GM12865 (cell line): Measurements from ENCODE around the gene TMEM63B.

ENCODE experiments used
- DNase-seq: peaks from one replicate; pipeline ENCODE4 v3.0.0; 2010; ENCODE audit warnings: low read depth
- H3K4me3 ChIP-seq: 2 replicates; pipeline ENCODE4 v1.5.1; 2011; ENCODE audit warnings: mild to moderate bottlenecking, low read depth, low read length, control low read depth
- TF ChIP-seq, protein P1 (sequence below): IDR thresholded peaks from 2 replicates; pipeline ENCODE4 v1.5.1; 2011; ENCODE audit warnings: low read length, control low read depth, low read depth, inconsistent platforms; ENCODE audit not compliant: insufficient read depth; ENCODE audit errors: missing control alignments

The TMEM63B gene

DNA sequence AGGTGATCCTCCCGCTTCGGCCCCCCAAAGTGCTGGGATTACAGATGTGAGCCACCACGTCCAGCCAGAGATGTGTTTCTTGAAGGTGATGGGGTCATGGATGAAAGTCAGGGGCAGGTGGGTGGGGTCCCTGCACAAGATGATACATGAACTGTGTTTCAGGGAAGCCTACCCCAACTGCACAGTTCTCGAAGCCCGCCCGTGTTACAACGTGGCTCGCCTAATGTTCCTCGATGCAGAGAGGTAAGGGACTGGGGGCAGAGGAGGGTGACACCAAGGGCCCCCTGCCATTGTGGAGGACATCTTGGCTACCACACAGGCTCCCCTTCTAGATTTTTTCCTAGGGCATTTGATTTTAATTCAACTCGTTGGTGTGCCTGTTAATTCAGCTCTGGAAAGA, 19.3 kb downstream of the TMEM63B start:
- no peak for DNase-seq
- TF ChIP-seq, protein P1, sequence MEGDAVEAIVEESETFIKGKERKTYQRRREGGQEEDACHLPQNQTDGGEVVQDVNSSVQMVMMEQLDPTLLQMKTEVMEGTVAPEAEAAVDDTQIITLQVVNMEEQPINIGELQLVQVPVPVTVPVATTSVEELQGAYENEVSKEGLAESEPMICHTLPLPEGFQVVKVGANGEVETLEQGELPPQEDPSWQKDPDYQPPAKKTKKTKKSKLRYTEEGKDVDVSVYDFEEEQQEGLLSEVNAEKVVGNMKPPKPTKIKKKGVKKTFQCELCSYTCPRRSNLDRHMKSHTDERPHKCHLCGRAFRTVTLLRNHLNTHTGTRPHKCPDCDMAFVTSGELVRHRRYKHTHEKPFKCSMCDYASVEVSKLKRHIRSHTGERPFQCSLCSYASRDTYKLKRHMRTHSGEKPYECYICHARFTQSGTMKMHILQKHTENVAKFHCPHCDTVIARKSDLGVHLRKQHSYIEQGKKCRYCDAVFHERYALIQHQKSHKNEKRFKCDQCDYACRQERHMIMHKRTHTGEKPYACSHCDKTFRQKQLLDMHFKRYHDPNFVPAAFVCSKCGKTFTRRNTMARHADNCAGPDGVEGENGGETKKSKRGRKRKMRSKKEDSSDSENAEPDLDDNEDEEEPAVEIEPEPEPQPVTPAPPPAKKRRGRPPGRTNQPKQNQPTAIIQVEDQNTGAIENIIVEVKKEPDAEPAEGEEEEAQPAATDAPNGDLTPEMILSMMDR: no peak
- no peak overlapping the region for H3K4me3 ChIP-seq

DNA sequence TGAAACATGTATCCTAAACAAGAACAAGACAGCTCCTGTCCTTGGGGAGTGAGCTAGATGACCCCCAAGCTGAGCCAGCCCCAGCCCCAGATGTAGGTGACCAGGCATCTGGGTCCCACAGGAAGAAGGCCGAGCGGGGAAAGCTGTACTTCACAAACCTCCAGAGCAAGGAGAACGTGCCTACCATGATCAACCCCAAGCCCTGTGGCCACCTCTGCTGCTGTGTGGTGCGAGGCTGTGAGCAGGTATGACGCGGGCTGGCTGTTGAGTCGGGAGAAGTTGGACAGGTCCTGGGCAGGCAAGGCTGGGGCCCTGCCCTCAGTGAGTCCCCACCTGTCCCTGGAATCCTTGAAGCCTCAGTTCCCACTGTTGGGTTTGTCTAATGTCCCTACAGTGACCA, 19.9 kb downstream of the TMEM63B start:
- H3K4me3 ChIP-seq: no peak overlapping the region
- no peak for DNase-seq
- TF ChIP-seq, protein P1: no peak

DNA sequence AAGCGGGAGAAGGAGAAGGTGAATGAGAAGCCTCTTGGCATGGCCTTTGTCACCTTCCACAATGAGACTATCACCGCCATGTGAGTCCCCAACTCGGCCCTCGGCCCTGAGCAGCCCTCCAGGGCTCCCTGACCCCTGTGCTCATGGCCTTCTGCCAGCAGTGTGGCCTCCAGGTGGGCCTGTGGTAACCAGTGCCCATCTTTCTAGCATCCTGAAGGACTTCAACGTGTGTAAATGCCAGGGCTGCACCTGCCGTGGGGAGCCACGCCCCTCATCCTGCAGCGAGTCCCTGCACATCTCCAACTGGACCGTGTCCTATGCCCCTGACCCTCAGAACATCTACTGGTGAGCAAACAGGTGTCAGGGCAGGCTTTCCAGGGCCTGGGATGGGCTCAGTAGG, 21.0 kb downstream of the TMEM63B start:
- TF ChIP-seq, protein P1: no peak
- H3K4me3 ChIP-seq: no peak overlapping the region
- DNase-seq: no peak

DNA sequence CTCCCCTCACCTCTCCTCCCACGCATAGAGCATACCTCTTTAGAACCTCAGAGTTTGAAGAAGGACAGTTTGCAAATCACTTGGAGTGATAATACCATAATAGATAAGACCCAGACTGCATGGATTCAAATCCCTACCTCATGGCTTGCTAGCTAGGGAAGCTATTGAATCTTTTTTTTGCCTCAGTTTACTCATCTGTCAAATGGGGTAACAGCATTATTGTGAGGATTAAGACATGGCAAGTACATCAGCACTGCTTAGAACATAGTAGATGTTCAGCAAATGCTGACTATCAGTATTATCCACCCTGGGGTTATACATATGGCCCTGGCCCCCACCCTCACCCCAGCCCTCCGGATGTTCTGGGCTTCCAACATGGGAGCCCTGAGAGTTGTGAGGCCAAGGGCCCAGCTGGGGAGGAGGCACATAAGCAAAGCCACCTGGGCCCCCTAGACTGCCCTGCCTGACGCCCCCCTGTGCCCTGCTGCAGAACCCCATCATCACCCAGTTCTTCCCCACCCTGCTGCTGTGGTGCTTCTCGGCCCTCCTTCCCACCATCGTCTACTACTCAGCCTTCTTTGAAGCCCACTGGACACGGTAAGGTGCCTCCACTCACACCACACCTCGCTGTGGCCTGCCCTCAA, 22.1 kb downstream of the TMEM63B start:
- no peak overlapping the region for H3K4me3 ChIP-seq
- no peak for DNase-seq
- TF ChIP-seq, protein P1: no peak

DNA sequence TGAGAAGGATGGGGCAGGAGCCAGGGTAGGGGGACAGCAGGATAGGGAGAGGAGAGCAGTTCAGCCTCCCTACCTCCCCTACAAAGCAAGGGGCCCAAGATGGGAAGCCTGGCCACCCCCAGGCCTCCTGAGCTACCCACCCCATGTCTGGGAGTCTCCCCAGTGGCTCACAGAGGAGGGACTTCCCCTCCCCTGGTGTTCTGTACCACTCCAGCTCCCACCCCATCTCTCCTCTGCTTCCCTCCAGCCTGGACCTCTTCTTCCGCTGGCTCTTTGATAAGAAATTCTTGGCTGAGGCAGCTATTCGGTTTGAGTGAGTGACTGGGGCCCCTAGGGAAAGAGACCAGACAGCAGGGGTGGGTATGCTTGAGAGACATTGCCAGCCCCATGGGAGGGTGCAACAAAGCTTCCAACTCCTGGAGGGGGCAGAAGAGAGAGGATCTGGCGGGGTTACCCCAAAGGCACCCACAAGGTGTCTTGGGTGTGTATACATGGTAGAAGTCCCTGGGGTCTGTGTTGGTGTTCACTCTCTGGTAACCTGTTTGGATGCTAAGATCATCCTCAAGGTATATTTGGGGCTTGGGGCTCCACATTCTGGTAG, 23.1 kb downstream of the TMEM63B start:
- TF ChIP-seq, protein P1: no peak
- no peak for DNase-seq
- H3K4me3 ChIP-seq: no peak overlapping the region

DNA sequence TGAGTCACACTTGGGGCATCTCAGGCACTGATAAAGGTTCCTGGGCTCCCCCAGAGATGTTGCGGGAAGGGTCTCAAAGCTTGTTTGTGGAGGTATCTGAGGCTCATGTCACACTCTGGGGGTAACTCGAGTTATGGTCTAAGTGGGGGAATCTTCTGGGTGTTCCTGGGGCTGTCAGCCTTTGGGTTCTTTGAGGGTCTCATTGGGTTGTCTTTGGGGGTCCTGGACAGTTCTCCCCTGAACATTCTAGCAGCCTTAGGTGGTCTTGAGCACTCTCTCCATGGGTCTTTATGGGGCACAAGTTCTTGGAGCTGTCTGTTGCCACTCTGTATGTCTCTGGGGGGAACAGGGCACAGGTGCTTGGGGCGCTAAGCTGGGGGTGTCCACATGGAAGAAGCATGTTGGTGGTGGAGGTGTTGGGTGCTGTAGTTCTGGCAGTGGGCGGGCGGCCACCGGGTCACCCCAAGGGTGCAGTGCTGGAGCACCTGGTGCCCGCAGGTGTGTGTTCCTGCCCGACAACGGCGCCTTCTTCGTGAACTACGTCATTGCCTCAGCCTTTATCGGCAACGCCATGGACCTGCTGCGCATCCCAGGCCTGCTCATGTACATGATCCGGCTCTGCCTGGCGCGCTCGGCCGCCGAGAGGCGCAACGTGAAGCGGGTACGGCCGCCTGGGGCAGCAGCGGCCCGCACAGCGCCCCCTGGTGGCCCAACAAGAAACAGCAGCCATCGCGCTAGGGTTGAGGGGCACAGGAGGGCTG, 24.2 kb downstream of the TMEM63B start:
- no peak overlapping the region for H3K4me3 ChIP-seq
- peak; percentile 84 for DNase-seq
- TF ChIP-seq, protein P1: peak; percentile 99
